ENCODE results near the gene INO80D. TPM values are rescaled to one million over a fixed set of nuclear protein-coding genes. Genes with fewer than 3 reads are reported as not detected.

Gene INO80D
- total and polyA plus RNA-seq, 2 of the 13 experiments (the other 11 are each of a cell fraction or from before 2014, with no cell fraction given) = 7.6 to 7.9 TPM

- TF ChIP-seq, protein P1, sequence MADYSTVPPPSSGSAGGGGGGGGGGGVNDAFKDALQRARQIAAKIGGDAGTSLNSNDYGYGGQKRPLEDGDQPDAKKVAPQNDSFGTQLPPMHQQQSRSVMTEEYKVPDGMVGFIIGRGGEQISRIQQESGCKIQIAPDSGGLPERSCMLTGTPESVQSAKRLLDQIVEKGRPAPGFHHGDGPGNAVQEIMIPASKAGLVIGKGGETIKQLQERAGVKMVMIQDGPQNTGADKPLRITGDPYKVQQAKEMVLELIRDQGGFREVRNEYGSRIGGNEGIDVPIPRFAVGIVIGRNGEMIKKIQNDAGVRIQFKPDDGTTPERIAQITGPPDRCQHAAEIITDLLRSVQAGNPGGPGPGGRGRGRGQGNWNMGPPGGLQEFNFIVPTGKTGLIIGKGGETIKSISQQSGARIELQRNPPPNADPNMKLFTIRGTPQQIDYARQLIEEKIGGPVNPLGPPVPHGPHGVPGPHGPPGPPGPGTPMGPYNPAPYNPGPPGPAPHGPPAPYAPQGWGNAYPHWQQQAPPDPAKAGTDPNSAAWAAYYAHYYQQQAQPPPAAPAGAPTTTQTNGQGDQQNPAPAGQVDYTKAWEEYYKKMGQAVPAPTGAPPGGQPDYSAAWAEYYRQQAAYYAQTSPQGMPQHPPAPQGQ (CRISPR knock-in tag; IDR thresholded peaks at IDR 0.05; ENCODE audit: borderline replicate concordance) = no peak
- TF ChIP-seq RORA (CRISPR knock-in tag; IDR thresholded peaks at IDR 0.05) (no peak), ZBTB49 (CRISPR knock-in tag; IDR thresholded peaks at IDR 0.05; ENCODE audit: borderline replicate concordance) (no peak), ZSCAN21 (CRISPR knock-in tag; IDR thresholded peaks at IDR 0.05; ENCODE audit: borderline replicate concordance) (0 out of 2 replicates have a peak, but pooled peaks have one; percentile 42), GZF1 (CRISPR knock-in tag; IDR thresholded peaks at IDR 0.05) (no peak), MIER3 (CRISPR knock-in tag; IDR thresholded peaks at IDR 0.05; ENCODE audit: borderline replicate concordance) (peak; percentile 81; the same call in 1 of the 2 replicates), ZNF546 (CRISPR knock-in tag; conservative IDR thresholded peaks at IDR 0.05) (no peak), SMC3 (IDR thresholded peaks at IDR 0.05; ENCODE audit: low read length) (no peak), SIN3B (IDR thresholded peaks at IDR 0.05; ENCODE audit: low read length) (no peak), ZNF883 (CRISPR knock-in tag; IDR thresholded peaks at IDR 0.05; ENCODE audit: not compliant biosample characterization) (no peak), AFF4 (CRISPR knock-in tag; IDR thresholded peaks at IDR 0.05) (no peak)
- TF ChIP-seq, protein P2, sequence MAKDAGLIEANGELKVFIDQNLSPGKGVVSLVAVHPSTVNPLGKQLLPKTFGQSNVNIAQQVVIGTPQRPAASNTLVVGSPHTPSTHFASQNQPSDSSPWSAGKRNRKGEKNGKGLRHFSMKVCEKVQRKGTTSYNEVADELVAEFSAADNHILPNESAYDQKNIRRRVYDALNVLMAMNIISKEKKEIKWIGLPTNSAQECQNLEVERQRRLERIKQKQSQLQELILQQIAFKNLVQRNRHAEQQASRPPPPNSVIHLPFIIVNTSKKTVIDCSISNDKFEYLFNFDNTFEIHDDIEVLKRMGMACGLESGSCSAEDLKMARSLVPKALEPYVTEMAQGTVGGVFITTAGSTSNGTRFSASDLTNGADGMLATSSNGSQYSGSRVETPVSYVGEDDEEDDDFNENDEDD (CRISPR knock-in tag; IDR thresholded peaks at IDR 0.05; ENCODE audit: borderline replicate concordance) = no peak
- TF ChIP-seq, protein P3, sequence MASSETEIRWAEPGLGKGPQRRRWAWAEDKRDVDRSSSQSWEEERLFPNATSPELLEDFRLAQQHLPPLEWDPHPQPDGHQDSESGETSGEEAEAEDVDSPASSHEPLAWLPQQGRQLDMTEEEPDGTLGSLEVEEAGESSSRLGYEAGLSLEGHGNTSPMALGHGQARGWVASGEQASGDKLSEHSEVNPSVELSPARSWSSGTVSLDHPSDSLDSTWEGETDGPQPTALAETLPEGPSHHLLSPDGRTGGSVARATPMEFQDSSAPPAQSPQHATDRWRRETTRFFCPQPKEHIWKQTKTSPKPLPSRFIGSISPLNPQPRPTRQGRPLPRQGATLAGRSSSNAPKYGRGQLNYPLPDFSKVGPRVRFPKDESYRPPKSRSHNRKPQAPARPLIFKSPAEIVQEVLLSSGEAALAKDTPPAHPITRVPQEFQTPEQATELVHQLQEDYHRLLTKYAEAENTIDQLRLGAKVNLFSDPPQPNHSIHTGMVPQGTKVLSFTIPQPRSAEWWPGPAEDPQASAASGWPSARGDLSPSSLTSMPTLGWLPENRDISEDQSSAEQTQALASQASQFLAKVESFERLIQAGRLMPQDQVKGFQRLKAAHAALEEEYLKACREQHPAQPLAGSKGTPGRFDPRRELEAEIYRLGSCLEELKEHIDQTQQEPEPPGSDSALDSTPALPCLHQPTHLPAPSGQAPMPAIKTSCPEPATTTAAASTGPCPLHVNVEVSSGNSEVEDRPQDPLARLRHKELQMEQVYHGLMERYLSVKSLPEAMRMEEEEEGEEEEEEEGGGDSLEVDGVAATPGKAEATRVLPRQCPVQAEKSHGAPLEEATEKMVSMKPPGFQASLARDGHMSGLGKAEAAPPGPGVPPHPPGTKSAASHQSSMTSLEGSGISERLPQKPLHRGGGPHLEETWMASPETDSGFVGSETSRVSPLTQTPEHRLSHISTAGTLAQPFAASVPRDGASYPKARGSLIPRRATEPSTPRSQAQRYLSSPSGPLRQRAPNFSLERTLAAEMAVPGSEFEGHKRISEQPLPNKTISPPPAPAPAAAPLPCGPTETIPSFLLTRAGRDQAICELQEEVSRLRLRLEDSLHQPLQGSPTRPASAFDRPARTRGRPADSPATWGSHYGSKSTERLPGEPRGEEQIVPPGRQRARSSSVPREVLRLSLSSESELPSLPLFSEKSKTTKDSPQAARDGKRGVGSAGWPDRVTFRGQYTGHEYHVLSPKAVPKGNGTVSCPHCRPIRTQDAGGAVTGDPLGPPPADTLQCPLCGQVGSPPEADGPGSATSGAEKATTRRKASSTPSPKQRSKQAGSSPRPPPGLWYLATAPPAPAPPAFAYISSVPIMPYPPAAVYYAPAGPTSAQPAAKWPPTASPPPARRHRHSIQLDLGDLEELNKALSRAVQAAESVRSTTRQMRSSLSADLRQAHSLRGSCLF (CRISPR knock-in tag; IDR thresholded peaks at IDR 0.05; ENCODE audit: borderline replicate concordance) = no peak
Measured at GRCh38 chr2:205989271-205990071, 96.5 kb downstream of the INO80D start (continued).

All from HepG2 (cell line).